Measurements from ENCODE around the gene PHYKPL. TPM values are rescaled to one million over a fixed set of nuclear protein-coding genes. Genes with fewer than 3 reads are reported as not detected.

PHYKPL gene
- total RNA-seq (10 to 100 TPM; 33.3 to 56.2 (median 38.6) TPM), polyA plus RNA-seq (10 to 100 TPM; 21.3 to 41.8 TPM)
- long read RNA-seq, donor 1, transcript PHYKPL-201 (13 exons, 2,038 nt), result major isoform, 64 of 104 reads
- long read RNA-seq, donor 1, partial matches to known transcripts, result 6 of 104 reads
- long read RNA-seq, donor 1, other reads (novel, unspliced or antisense), result 33 of 104 reads
- long read RNA-seq, donor 2, transcript PHYKPL-201 (13 exons, 2,038 nt), result major isoform, 205 of 291 reads
- long read RNA-seq, donor 2, partial matches to known transcripts, result 11 of 291 reads
- long read RNA-seq, donor 2, other reads (novel, unspliced or antisense), result 75 of 291 reads
- long read RNA-seq, donor 3, transcript PHYKPL-201 (13 exons, 2,038 nt), result major isoform, 36 of 56 reads
- long read RNA-seq, donor 3, partial matches to known transcripts, result 4 of 56 reads
- long read RNA-seq, donor 3, other reads (novel, unspliced or antisense), result 16 of 56 reads

DNA sequence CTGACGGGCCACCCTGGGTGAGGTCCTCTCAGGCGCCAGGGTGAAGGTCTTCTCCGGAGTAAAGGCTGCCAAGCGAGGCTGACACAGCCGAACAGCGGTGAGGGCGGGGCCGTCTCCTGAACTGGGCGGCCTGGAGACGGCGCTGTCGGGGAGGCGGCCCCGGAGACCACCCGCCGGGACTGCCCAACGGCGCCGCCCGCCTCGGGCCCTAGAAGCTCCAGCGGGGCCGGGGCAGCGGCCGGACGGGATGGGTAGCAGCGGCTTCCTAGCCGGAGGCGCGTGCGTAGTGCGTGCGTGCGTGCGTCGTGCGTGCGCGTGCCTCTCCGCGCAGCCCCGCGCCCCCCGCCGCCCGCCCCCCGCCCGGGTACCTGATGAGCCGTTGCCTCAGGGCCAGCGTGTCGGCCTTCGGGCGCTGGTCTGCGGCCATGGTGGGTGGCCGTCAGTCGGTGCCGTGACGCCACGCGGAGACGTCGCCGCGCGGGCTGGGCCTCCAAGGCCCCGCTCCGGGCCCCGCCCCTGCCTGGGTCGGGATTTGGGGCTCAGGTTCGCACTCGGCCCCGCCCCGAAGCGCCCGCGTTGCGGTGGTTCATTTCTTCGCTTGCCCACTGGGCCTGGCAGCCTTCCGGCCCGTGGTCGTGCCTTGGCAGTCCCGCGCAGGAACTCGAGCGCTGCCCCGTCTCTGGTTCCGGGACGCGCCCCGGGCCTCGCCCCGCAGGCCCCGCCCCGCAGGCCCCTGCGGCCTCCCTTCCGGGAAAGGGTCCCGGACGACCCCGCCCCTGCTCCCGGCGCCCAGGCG is at the start of gene PHYKPL:
Gene PHYKPL (minus strand): TSS at position 679 of the 796 bp plus-strand sequence. CDS start 252 bp downstream, at position 427.
- Histone ChIP-seq H3K9me3 (no peaks in the 10 kb centered on the region), H3K27me3 (no peaks in the 10 kb centered on the region), H3K4me3 (peak within 1 kb of the TSS; percentile 59 to 97 (median 73)), H3K36me3 (peaks cover 0 to 35% (median 29%) of the 10 kb centered on the region in 9 donors), H3K4me1 (peaks cover 5 to 67% (median 39%) of the 10 kb centered on the region in 12 donors), H3K27ac (peak within 1 kb of the TSS; percentile 82 to 99 (median 98))
- DNase-seq (peak; percentile 69 to 89 (median 81)), ATAC-seq (peak; percentile 29 to 81 (median 70))
- intact Hi-C loops (cut with DNase I), result loop anchor here in 1 of 10 donors (10.0 kb wide), 1 partner anchor 502 kb away; the partner anchor contains the start of gene ZNF354A
- peak in 1 of 2 donors; percentile 54 for TF ChIP-seq POLR2A (IDR thresholded peaks at IDR 0.05)
- TF ChIP-seq, protein P1, sequence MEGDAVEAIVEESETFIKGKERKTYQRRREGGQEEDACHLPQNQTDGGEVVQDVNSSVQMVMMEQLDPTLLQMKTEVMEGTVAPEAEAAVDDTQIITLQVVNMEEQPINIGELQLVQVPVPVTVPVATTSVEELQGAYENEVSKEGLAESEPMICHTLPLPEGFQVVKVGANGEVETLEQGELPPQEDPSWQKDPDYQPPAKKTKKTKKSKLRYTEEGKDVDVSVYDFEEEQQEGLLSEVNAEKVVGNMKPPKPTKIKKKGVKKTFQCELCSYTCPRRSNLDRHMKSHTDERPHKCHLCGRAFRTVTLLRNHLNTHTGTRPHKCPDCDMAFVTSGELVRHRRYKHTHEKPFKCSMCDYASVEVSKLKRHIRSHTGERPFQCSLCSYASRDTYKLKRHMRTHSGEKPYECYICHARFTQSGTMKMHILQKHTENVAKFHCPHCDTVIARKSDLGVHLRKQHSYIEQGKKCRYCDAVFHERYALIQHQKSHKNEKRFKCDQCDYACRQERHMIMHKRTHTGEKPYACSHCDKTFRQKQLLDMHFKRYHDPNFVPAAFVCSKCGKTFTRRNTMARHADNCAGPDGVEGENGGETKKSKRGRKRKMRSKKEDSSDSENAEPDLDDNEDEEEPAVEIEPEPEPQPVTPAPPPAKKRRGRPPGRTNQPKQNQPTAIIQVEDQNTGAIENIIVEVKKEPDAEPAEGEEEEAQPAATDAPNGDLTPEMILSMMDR (IDR thresholded peaks at IDR 0.05), result peak in 2 of 12 donors; percentile 15 to 17
- WGBS, 4 donors, result 0 to 1% (median 1%) methylated on average over 44 to 102 of the region's 102 CpGs

DNA sequence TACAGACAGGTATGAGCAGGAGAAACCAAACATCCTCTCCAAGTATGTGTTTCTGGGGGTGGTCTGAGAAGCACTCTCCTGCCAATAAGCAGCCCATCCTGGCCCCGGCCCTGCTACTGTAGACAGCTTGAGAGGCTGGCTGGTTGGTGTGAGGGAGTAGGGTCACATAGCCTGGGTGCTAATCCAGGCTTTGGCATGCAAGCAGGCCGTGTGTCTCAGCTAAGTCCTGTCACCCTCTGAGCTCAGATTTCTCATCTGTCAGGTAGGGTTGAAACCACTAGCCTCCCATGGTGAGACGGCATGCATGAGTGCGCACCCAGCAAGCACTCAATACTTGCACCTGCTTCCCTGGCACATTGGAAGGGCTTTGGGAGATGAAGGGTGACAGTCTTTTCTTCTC is 49.8 kb upstream of the PHYKPL start:
- ATAC-seq (no peak), DNase-seq (no peak)
- Histone ChIP-seq H3K27me3 (peaks cover 0 to 2% (median 0%) of the 10 kb centered on the region in 9 donors), H3K4me3 (no peak overlapping the region), H3K27ac (no peak overlapping the region), H3K36me3 (no peaks in the 10 kb centered on the region), H3K4me1 (peaks cover 0 to 23% (median 3%) of the 10 kb centered on the region in 12 donors), H3K9me3 (peaks cover 0 to 12% (median 6%) of the 10 kb centered on the region in 12 donors)
- intact Hi-C loops (cut with DNase I), result loop anchor here in 7 of 10 donors (5.0 to 10.0 kb wide), 11 partner anchors 142 to 562 kb away; no protein-coding TSS in a partner anchor
- TF ChIP-seq, protein P1 (IDR thresholded peaks at IDR 0.05), result no peak
- TF ChIP-seq POLR2A (IDR thresholded peaks at IDR 0.05), result no peak
- 87 to 94% (median 89%) methylated on average over 4 of the region's 4 CpGs for WGBS, 4 donors

DNA sequence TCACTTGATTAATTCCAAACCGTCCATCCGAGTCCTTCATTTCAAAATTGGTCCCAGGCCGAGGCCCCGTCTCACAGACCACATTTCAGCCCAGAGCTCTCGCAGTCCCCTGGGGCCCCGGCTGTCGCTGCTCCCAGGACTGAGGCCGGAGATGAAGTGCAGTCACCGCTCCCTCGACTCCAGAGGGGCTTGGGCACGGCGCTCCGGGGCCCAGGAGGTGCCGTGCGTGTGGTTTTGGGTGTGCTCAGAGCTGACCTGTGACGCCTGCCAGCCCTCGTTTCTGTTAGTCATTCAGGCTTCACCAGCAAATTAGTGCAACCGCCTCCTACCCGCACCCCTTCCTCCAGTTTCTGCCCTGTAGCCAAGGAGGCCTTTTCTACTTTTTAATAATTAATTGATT is 48.7 kb upstream of the PHYKPL start:
- Histone ChIP-seq H3K27me3 (no peaks in the 10 kb centered on the region), H3K4me1 (peaks cover 0 to 23% (median 3%) of the 10 kb centered on the region in 12 donors), H3K27ac (no peak overlapping the region), H3K9me3 (peaks cover 0 to 12% (median 6%) of the 10 kb centered on the region in 12 donors), H3K36me3 (no peaks in the 10 kb centered on the region), H3K4me3 (no peak overlapping the region)
- 77 to 84% (median 82%) methylated on average over 19 of the region's 19 CpGs for WGBS, 4 donors
- ATAC-seq, result no peak
- TF ChIP-seq, protein P1 (IDR thresholded peaks at IDR 0.05), result no peak
- TF ChIP-seq POLR2A (IDR thresholded peaks at IDR 0.05), result no peak
- DNase-seq, result peak in 1 of 5 donors; percentile 74
- intact Hi-C loops (cut with DNase I), result loop anchor here (2.0 to 10.0 kb wide), 14 partner anchors 143 to 563 kb away; no protein-coding TSS in a partner anchor
